ENCODE data around the gene ATP10A.
"Not testable (repeated sequence)": the region's sequence is repeated elsewhere in the genome, so short reads cannot be mapped to it uniquely, and the experiment has no call there.

Gene ATP10A

GRCh38 chr15:25673351-25673750, 189.8 kb downstream of the ATP10A start:
- no peak for DNase-seq

- no peak for DNase-seq
Measured at GRCh38 chr15:25671132-25671531, 192.0 kb downstream of the ATP10A start.

GRCh38 chr15:25670621-25671020, 192.5 kb downstream of the ATP10A start:
- DNase-seq: no peak

- DNase-seq: no peak
Measured at GRCh38 chr15:25670025-25670554, 193.0 kb downstream of the ATP10A start.

GRCh38 chr15:25668901-25669300, 194.2 kb downstream of the ATP10A start:
- no peak for DNase-seq

- DNase-seq: no peak
Measured at GRCh38 chr15:25668236-25668795, 194.8 kb downstream of the ATP10A start.

- no peak for DNase-seq
Measured at GRCh38 chr15:25667829-25668228, 195.3 kb downstream of the ATP10A start.

GRCh38 chr15:25665913-25666312, 197.2 kb downstream of the ATP10A start:
- no peak for DNase-seq

- DNase-seq: no peak
Measured at GRCh38 chr15:25664761-25665160, 198.4 kb downstream of the ATP10A start.

- DNase-seq: no peak
Measured at GRCh38 chr15:25663515-25663914, 199.6 kb downstream of the ATP10A start.

- no peak for DNase-seq
Measured at GRCh38 chr15:25661898-25662297, 201.2 kb downstream of the ATP10A start.

- DNase-seq: no peak
Measured at GRCh38 chr15:25659251-25659650, 203.9 kb downstream of the ATP10A start.

- DNase-seq: no peak
Measured at GRCh38 chr15:25658560-25658959, 204.6 kb downstream of the ATP10A start.

GRCh38 chr15:25655207-25655948, 207.7 kb downstream of the ATP10A start:
- DNase-seq: no peak

- DNase-seq: no peak
Measured at GRCh38 chr15:25653371-25653770, 209.8 kb downstream of the ATP10A start.

GRCh38 chr15:25652704-25653103, 210.4 kb downstream of the ATP10A start:
- DNase-seq: no peak

- no peak for DNase-seq
Measured at GRCh38 chr15:25649390-25649789, 213.7 kb downstream of the ATP10A start.

GRCh38 chr15:25643120-25643519, 220.0 kb downstream of the ATP10A start:
- DNase-seq: no peak

- no peak for DNase-seq
Measured at GRCh38 chr15:25641762-25642161, 221.4 kb downstream of the ATP10A start.

GRCh38 chr15:25641361-25641760, 221.8 kb downstream of the ATP10A start:
- DNase-seq: no peak

GRCh38 chr15:25640959-25641358, 222.2 kb downstream of the ATP10A start:
- DNase-seq: not testable (repeated sequence)

GRCh38 chr15:25640381-25640780, 222.7 kb downstream of the ATP10A start:
- DNase-seq: no peak

- not testable (repeated sequence) for DNase-seq
Measured at GRCh38 chr15:25636486-25636885, 226.6 kb downstream of the ATP10A start.

GRCh38 chr15:25635191-25635590, 227.9 kb downstream of the ATP10A start:
- no peak for DNase-seq

GRCh38 chr15:25633862-25634261, 229.3 kb downstream of the ATP10A start:
- DNase-seq: no peak
